ENCODE data around the gene FGF4. TPM values are rescaled to one million over a fixed set of nuclear protein-coding genes. Genes with fewer than 3 reads are reported as not detected.
"Not testable (repeated sequence)": the region's sequence is repeated elsewhere in the genome, so short reads cannot be mapped to it uniquely, and the experiment has no call there.

Gene FGF4
- total RNA-seq, 1 donor from 2014 or later, result not detected

DNA sequence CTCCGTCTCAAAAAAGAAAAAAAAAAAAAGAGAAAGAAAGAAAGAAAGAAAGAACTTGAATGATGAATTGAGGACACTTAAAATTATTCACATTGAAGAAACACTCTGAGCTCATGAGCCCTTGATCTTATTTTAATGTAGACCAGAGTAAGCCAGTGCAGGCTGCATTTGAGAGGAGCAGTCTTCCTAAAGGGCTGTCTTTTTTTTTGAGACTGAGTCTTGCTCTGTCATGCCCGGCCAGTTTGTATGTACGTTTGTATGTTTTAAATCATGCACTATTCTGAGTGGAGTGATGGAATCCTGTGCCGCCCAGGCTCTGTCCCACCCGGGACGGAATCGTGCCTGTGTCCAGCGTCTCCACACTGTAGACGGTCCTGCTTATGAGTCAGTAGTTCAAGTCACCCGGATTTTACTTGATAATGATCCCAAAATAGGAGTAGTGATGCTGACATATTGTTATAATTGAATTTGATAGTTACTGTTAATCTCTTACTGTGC lies 9.6 kb downstream of the FGF4 start:
- H3K27me3 ChIP-seq (ENCODE audit: insufficient read depth, low read length), result peaks cover 20% of the 10 kb centered on the region
- H4K20me1 ChIP-seq (ENCODE audit: insufficient read depth, low read length), result no peaks in the 10 kb centered on the region
- Mint-ChIP-seq H3K9me3 (ENCODE audit: unreplicated experiment) (peaks cover 7% of the 10 kb centered on the region), H3K4me3 (ENCODE audit: unreplicated experiment) (no peak overlapping the region), H3K27ac (ENCODE audit: unreplicated experiment) (no peak overlapping the region), H3K36me3 (ENCODE audit: low read depth, unreplicated experiment) (no peaks in the 10 kb centered on the region), H3K27me3 (ENCODE audit: low read depth, unreplicated experiment) (peaks cover 47% of the 10 kb centered on the region), H3K4me1 (ENCODE audit: low read depth, unreplicated experiment) (no peaks in the 10 kb centered on the region)
- no peak overlapping the region for H3K27ac ChIP-seq (ENCODE audit: low read depth, low read length)
- FAIRE-seq (no peak), DNase-seq (ENCODE audit: low read depth) (no peak)
- no peaks in the 10 kb centered on the region for H3K79me2 ChIP-seq (ENCODE audit: insufficient read depth, low read length)
- no peak overlapping the region for H2AFZ ChIP-seq (ENCODE audit: low read depth, low read length)
- no peaks in the 10 kb centered on the region for H3K4me1 ChIP-seq (ENCODE audit: insufficient read depth, low read length)
- no peak overlapping the region for H3K4me2 ChIP-seq (ENCODE audit: low read length)
- no peak overlapping the region for H3K9ac ChIP-seq (ENCODE audit: low read length)
- no peaks in the 10 kb centered on the region for H3K36me3 ChIP-seq (ENCODE audit: insufficient read depth, low read length)
- TF ChIP-seq CTCF (IDR thresholded peaks at IDR 0.05; ENCODE audit: insufficient read depth, low read depth, low read length), result no peak
- no peak overlapping the region for H3K4me3 ChIP-seq (ENCODE audit: insufficient read depth, low read depth, low read length)
- peaks cover 5% of the 10 kb centered on the region for H3K9me3 ChIP-seq (ENCODE audit: insufficient read depth, low read depth, low read length)

DNA sequence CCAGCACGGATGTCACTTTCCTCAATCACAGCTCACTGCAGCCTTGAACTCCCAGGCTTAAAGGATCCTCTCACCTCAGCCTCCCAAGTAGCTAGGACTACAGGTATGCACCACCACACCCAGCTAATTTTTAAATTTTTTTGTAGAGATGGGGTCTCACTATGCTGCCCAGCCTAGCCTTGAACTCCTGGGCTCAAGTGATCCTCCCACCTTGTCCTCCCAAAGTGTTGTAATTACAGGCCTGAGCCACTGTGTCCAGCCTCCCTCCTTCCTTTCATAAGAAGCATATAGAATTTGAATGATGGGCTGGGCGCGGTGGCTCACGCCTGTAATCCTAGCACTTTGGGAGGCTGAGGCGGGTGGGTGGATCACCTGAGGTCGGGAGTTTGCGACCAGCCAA lies 10.2 kb downstream of the FGF4 start:
- not testable (repeated sequence) for H3K4me3 Mint-ChIP-seq (ENCODE audit: unreplicated experiment); H3K79me2 ChIP-seq (ENCODE audit: insufficient read depth, low read length); H3K4me3 ChIP-seq (ENCODE audit: insufficient read depth, low read depth, low read length); H3K27ac ChIP-seq (ENCODE audit: low read depth, low read length); H3K36me3 ChIP-seq (ENCODE audit: insufficient read depth, low read length); H3K9me3 Mint-ChIP-seq (ENCODE audit: unreplicated experiment); H3K36me3 Mint-ChIP-seq (ENCODE audit: low read depth, unreplicated experiment); H2AFZ ChIP-seq (ENCODE audit: low read depth, low read length); H4K20me1 ChIP-seq (ENCODE audit: insufficient read depth, low read length); H3K27ac Mint-ChIP-seq (ENCODE audit: unreplicated experiment); FAIRE-seq; H3K4me1 Mint-ChIP-seq (ENCODE audit: low read depth, unreplicated experiment); DNase-seq (ENCODE audit: low read depth); H3K4me2 ChIP-seq (ENCODE audit: low read length); H3K9me3 ChIP-seq (ENCODE audit: insufficient read depth, low read depth, low read length); H3K9ac ChIP-seq (ENCODE audit: low read length); H3K4me1 ChIP-seq (ENCODE audit: insufficient read depth, low read length)
- peaks cover 49% of the 10 kb centered on the region for H3K27me3 Mint-ChIP-seq (ENCODE audit: low read depth, unreplicated experiment)
- peaks cover 16% of the 10 kb centered on the region for H3K27me3 ChIP-seq (ENCODE audit: insufficient read depth, low read length)

DNA sequence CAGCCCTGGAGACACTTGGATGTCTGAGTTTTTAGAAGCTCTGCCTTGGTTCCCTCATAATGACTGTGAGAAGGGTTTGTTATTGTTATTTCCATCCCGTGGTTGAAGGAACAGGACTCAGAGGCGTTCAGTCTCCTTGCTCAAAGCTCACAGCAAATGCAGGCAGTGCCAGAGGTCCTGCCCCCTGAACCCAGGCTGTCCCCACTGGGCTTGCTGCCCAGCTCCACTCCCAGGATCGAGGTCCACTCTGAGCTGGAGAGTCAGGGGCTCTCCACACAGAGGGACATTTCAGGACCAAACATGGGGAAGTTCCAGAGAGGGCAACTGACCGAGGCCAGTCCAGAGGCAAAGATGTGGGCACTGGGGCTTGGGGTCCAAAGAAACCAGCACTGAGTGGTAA lies 14.8 kb downstream of the FGF4 start:
- TF ChIP-seq CTCF (IDR thresholded peaks at IDR 0.05; ENCODE audit: insufficient read depth, low read depth, low read length) (no peak), EZH2 (IDR thresholded peaks at IDR 0.05; ENCODE audit: insufficient read depth, low read length) (no peak)
- DNase-seq (ENCODE audit: low read depth) (no peak), FAIRE-seq (no peak)
- Histone ChIP-seq H3K9ac (ENCODE audit: low read length) (no peak overlapping the region), H4K20me1 (ENCODE audit: insufficient read depth, low read length) (no peaks in the 10 kb centered on the region), H3K36me3 (ENCODE audit: insufficient read depth, low read length) (no peaks in the 10 kb centered on the region), H3K79me2 (ENCODE audit: insufficient read depth, low read length) (no peaks in the 10 kb centered on the region), H3K4me2 (ENCODE audit: low read length) (no peak overlapping the region), H3K4me3 (ENCODE audit: insufficient read depth, low read depth, low read length) (no peak overlapping the region), H3K4me1 (ENCODE audit: insufficient read depth, low read length) (no peaks in the 10 kb centered on the region), H3K9me3 (ENCODE audit: insufficient read depth, low read depth, low read length) (peaks cover 10% of the 10 kb centered on the region), H3K27ac (ENCODE audit: low read depth, low read length) (no peak overlapping the region), H3K27me3 (ENCODE audit: insufficient read depth, low read length) (peaks cover 7% of the 10 kb centered on the region), H2AFZ (ENCODE audit: low read depth, low read length) (no peak overlapping the region)
- Mint-ChIP-seq H3K27ac (ENCODE audit: unreplicated experiment) (no peak overlapping the region), H3K27me3 (ENCODE audit: low read depth, unreplicated experiment) (peaks cover 32% of the 10 kb centered on the region), H3K4me3 (ENCODE audit: unreplicated experiment) (no peak overlapping the region), H3K4me1 (ENCODE audit: low read depth, unreplicated experiment) (no peaks in the 10 kb centered on the region), H3K9me3 (ENCODE audit: unreplicated experiment) (peaks cover 12% of the 10 kb centered on the region), H3K36me3 (ENCODE audit: low read depth, unreplicated experiment) (no peaks in the 10 kb centered on the region)

Measured in astrocyte (in vitro differentiated cells and primary cell).